IMR-90 (cell line): ENCODE measurements around the gene SRD5A1.

Experiments
- CHD1 ChIP-seq: IDR thresholded peaks from 2 replicates; pipeline ENCODE4 v1.6.1; 2012; ENCODE audit warnings: low read depth, low read length, improper control_type of control experiment
- CTCF ChIP-seq: conservative IDR thresholded peaks from 2 replicates; pipeline ENCODE4 v1.5.1; 2012; ENCODE audit warnings: mild to moderate bottlenecking, low read depth, low read length, improper control_type of control experiment
- FOS ChIP-seq: fragments of 150-350 bp; IDR thresholded peaks from 2 replicates; pipeline ENCODE4 v1.6.1; 2016; ENCODE audit warnings: low read depth, low read length
- MAZ ChIP-seq: IDR thresholded peaks from 2 replicates; pipeline ENCODE4 v1.6.1; 2012; ENCODE audit warnings: low read depth, mild to moderate bottlenecking, low read length, improper control_type of control experiment, moderate library complexity, borderline replicate concordance
- MXI1 ChIP-seq: IDR thresholded peaks from 2 replicates; pipeline ENCODE4 v1.6.1; 2012; ENCODE audit warnings: low read depth, mild to moderate bottlenecking, low read length, moderate library complexity, borderline replicate concordance
- NFE2L2 ChIP-seq: fragments of 150-350 bp; IDR thresholded peaks from 2 replicates; pipeline ENCODE4 v1.6.1; 2016; ENCODE audit warnings: low read depth, mild to moderate bottlenecking, low read length
- POLR2A ChIP-seq: IDR thresholded peaks from 2 replicates; pipeline ENCODE4 v1.6.1; 2012; ENCODE audit warnings: mild to moderate bottlenecking, low read depth, low read length
- RAD21 ChIP-seq: IDR thresholded peaks from 2 replicates; pipeline ENCODE4 v1.6.1; 2012; ENCODE audit warnings: low read length, improper control_type of control experiment
- RCOR1 ChIP-seq: IDR thresholded peaks from 2 replicates; pipeline ENCODE4 v1.6.1; 2012; ENCODE audit warnings: mild to moderate bottlenecking, low read length, improper control_type of control experiment; ENCODE audit not compliant: insufficient replicate concordance
- RFX5 ChIP-seq: IDR thresholded peaks from 2 replicates; pipeline ENCODE4 v1.8.0; 2012; ENCODE audit warnings: low read depth, mild to moderate bottlenecking, low read length, moderate library complexity
- SMC3 ChIP-seq: fragments of 150-350 bp; IDR thresholded peaks from 2 replicates; pipeline ENCODE4 v1.6.1; 2016; ENCODE audit warnings: low read depth, mild to moderate bottlenecking, antibody characterized with exemption, low read length, moderate library complexity
- USF2 ChIP-seq: fragments of 150-350 bp; IDR thresholded peaks from 2 replicates; pipeline ENCODE4 v1.6.1; 2017; ENCODE audit warnings: mild to moderate bottlenecking, antibody characterized with exemption, low read length, low read depth
- TF ChIP-seq, protein P1 (sequence below): fragments of 150-350 bp; IDR thresholded peaks from 2 replicates; pipeline ENCODE4 v1.6.1; 2016; ENCODE audit warnings: low read depth, mild to moderate bottlenecking, low read length, moderate library complexity, borderline replicate concordance

- TF ChIP-seq POLR2A, result no peak
- TF ChIP-seq USF2, result no peak
- TF ChIP-seq CTCF, result no peak
- TF ChIP-seq NFE2L2, result no peak
- TF ChIP-seq MAZ, result no peak
- TF ChIP-seq RCOR1, result no peak
- TF ChIP-seq RFX5, result no peak
- no peak for TF ChIP-seq RAD21
- TF ChIP-seq MXI1, result no peak
- TF ChIP-seq, protein P1, sequence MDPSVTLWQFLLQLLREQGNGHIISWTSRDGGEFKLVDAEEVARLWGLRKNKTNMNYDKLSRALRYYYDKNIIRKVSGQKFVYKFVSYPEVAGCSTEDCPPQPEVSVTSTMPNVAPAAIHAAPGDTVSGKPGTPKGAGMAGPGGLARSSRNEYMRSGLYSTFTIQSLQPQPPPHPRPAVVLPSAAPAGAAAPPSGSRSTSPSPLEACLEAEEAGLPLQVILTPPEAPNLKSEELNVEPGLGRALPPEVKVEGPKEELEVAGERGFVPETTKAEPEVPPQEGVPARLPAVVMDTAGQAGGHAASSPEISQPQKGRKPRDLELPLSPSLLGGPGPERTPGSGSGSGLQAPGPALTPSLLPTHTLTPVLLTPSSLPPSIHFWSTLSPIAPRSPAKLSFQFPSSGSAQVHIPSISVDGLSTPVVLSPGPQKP, result no peak
- no peak for TF ChIP-seq SMC3
- TF ChIP-seq FOS, result no peak
- no peak for TF ChIP-seq CHD1
These were observed 39.9 kb upstream of the SRD5A1 start for GRCh38 chr5:6593148-6594016.
